Measurements from ENCODE around the gene CDK4. TPM values are rescaled to one million over a fixed set of nuclear protein-coding genes. Genes with fewer than 3 reads are reported as not detected.
"Not testable (repeated sequence)": the region's sequence is repeated elsewhere in the genome, so short reads cannot be mapped to it uniquely, and the experiment has no call there.

The CDK4 gene
- total and polyA plus RNA-seq, 4 donors = 62.9 to 142 (median 127) TPM

DNA sequence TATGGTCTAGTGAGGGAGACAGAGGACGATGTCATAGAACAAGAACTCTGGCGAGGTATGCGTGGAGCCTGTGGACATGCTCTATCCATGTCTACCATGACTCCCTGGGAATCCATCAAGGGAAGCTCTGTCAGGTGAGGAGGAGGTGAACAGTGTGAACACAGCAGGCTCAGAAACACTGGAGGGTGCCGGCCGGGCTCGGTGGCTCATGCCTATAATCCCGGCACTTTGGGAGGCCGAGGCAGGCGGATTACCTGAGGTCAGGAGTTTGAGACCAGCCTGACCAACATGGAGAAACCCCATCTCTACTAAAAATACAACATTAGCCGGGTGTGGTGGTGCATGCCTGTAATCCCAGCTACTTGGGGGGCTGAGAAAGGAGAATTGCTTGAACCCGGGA lies 22.5 kb upstream of the CDK4 start:
- not testable (repeated sequence) for H3K9me3 ChIP-seq (ENCODE audit: control insufficient read depth, insufficient read depth, low read length); DNase-seq (ENCODE audit: low read depth in 4 of 6, low spot score in 6 of 6); H3K27me3 ChIP-seq (ENCODE audit: control insufficient read depth, insufficient read depth, low read length); H3K36me3 ChIP-seq (ENCODE audit: control insufficient read depth, insufficient read depth, low read length); H3K4me3 ChIP-seq (ENCODE audit: low read depth, low read length); H3K27ac ChIP-seq (ENCODE audit: low read depth, low read length)
- H3K4me1 ChIP-seq (ENCODE audit: control insufficient read depth, insufficient read depth, low read length) = peaks cover 18% of the 10 kb centered on the region
- 83% methylated on average over 4 of the region's 11 CpGs for WGBS (ENCODE audit: insufficient coverage)

DNA sequence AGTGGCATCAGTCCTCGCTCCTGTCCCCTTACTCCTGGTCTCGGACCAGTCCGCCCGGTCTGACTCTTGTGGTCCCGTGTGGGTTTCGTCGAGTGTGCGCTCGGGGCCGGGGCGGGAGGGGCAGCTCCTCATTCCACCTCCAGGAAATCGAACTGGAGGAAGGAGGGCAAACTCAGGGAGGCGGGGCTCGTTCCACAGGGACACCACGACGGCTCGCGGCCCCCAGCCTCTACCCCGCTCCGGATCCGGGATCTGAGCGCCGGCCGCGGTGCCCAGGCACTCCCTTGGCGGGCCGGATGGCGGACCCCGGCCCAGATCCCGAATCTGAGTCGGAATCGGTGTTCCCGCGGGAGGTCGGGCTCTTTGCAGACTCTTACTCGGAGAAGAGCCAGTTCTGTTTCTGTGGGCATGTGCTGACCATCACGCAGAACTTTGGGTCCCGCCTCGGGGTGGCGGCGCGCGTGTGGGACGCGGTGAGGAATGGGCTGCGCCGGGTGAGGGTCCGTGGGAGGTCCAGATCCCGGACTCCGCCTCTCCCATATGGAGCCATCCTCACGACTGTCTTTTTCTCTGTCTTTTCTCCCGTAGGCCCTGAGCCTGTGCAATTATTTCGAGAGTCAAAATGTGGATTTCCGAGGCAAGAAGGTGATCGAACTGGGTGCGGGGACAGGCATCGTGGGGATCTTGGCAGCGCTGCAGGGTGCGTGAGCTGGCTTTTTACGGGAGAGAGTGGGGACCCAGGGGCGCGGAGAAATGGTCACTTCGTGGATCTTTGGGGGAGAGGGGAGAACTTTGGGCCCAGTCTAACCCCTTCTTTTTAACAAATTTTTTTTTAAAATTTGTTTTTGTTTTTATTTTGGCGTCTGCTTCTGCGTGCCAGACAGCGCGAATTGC lies 20.6 kb upstream of the CDK4 start, which contains the start of gene EEF1AKMT3:
EEF1AKMT3 (plus strand) TSS at position 186 of the 894 bp plus-strand sequence; CDS start at position 297, 111 bp downstream.
- Histone ChIP-seq H3K36me3 (ENCODE audit: control insufficient read depth, insufficient read depth, low read length) (peaks cover 12% of the 10 kb centered on the region), H3K27ac (ENCODE audit: low read depth, low read length) (peak within 1 kb of the TSS; percentile 94), H3K9me3 (ENCODE audit: control insufficient read depth, insufficient read depth, low read length) (no peaks in the 10 kb centered on the region), H3K4me3 (ENCODE audit: low read depth, low read length) (peak within 1 kb of the TSS; percentile 99), H3K4me1 (ENCODE audit: control insufficient read depth, insufficient read depth, low read length) (peaks cover 18% of the 10 kb centered on the region), H3K27me3 (ENCODE audit: control insufficient read depth, insufficient read depth, low read length) (peaks cover 4% of the 10 kb centered on the region)
- WGBS (ENCODE audit: insufficient coverage) = 0% methylated on average over 49 of the region's 67 CpGs
- DNase-seq (ENCODE audit: low read depth in 4 of 6, low spot score in 6 of 6) = peak in 2 of 6 donors; percentile 63 to 70

DNA sequence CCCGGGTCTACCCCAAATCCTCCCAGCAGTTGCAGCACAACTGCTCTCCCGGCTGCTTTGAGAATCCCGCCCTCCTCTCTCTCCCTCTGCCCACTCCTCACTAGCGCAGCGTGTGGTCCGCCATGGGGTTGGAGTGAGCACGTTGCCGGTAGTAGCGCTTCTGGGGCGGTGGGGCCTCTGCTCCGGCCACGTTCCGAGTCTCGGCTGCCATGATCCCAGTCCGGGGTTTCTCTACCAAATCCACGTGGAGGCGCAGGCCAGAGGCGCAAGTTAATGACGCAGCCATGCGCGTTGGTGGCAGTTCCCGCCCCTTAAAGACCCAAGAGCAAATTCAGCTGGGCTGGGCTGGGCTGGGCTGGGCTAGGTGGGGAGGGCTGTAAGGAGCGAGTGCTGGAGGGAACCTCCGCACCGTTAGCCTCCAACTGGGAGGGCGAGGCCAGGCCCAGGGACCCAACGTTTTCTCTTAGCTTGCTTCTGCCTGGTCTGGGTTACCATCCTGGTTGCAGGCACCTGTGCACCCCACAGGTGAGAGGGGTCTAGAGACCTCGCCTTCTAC lies 19.8 kb upstream of the CDK4 start, which contains the start of gene METTL1:
METTL1 (minus strand) TSS at position 233 of the 556 bp plus-strand sequence; CDS start at position 211, 22 bp downstream.
- H3K4me1 ChIP-seq (ENCODE audit: control insufficient read depth, insufficient read depth, low read length) = peaks cover 20% of the 10 kb centered on the region
- peak within 1 kb of the TSS; percentile 99 for H3K4me3 ChIP-seq (ENCODE audit: low read depth, low read length)
- H3K27ac ChIP-seq (ENCODE audit: low read depth, low read length) = peak within 1 kb of the TSS; percentile 94
- no peaks in the 10 kb centered on the region for H3K9me3 ChIP-seq (ENCODE audit: control insufficient read depth, insufficient read depth, low read length)
- peaks cover 12% of the 10 kb centered on the region for H3K36me3 ChIP-seq (ENCODE audit: control insufficient read depth, insufficient read depth, low read length)
- H3K27me3 ChIP-seq (ENCODE audit: control insufficient read depth, insufficient read depth, low read length) = peaks cover 11% of the 10 kb centered on the region
- peak; percentile 90 to 99 (median 96) for DNase-seq (ENCODE audit: low read depth in 4 of 6, low spot score in 6 of 6)
- 0% methylated on average over 26 of the region's 28 CpGs for WGBS (ENCODE audit: insufficient coverage)

DNA sequence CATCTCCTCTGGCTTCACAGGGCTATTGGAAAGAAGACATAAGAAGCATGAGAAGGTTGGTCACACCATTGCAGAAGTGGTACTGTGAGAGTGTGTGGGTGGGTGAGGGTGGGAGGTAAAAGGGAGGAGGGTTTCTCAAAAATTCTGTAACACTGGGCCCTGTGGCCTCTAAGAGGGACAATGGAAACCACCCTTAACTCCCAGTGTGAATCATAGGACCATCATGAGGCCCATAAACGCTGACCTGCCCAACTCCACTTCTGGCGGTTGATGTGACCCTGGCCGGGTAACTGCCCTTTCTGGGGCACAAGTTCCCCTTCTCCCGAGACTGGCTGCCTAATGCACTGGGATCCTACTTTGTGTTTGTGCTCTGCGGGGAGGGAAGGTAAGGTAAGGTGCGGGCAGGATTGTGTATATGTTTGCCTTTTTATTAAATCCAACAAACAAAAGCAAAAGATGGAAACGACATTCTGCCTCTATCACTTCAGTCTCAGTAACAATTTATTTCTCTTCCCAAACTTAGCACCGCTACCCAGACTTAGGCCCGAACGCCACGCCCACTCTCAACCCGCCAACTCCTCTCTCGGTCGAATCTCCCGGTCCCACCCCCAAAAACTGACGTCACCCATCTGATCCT lies 19.2 kb upstream of the CDK4 start:
- 0% methylated on average over 13 of the region's 16 CpGs for WGBS (ENCODE audit: insufficient coverage)
- Histone ChIP-seq H3K4me3 (ENCODE audit: low read depth, low read length) (peak overlapping the region; percentile 99), H3K36me3 (ENCODE audit: control insufficient read depth, insufficient read depth, low read length) (peaks cover 12% of the 10 kb centered on the region), H3K4me1 (ENCODE audit: control insufficient read depth, insufficient read depth, low read length) (peaks cover 26% of the 10 kb centered on the region), H3K9me3 (ENCODE audit: control insufficient read depth, insufficient read depth, low read length) (no peaks in the 10 kb centered on the region), H3K27ac (ENCODE audit: low read depth, low read length) (peak overlapping the region; percentile 94), H3K27me3 (ENCODE audit: control insufficient read depth, insufficient read depth, low read length) (peaks cover 17% of the 10 kb centered on the region)
- peak in 5 of 6 donors; percentile 76 to 97 (median 85) for DNase-seq (ENCODE audit: low read depth in 4 of 6, low spot score in 6 of 6)

DNA sequence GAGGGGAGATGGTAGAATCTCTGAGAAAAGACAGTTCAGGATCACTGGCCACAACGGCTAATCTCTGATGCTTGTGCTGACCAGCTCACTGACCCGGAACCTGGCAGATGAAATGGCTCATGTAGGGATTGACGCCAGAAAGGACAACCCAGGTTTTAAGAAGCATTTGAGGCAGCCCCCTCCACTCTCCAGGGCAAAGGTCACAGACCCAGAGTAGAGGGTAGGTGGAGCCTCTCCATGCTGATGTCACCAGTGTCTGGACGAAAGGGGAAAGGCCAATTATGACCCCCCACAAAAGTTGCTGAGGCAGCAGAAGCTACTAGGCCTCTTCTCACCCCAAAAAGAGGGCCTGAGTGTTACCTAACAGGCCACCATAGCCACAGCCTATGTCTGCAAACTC lies 18.6 kb upstream of the CDK4 start:
- H3K27me3 ChIP-seq (ENCODE audit: control insufficient read depth, insufficient read depth, low read length) = peaks cover 23% of the 10 kb centered on the region
- H3K27ac ChIP-seq (ENCODE audit: low read depth, low read length) = no peak overlapping the region
- H3K36me3 ChIP-seq (ENCODE audit: control insufficient read depth, insufficient read depth, low read length) = peaks cover 11% of the 10 kb centered on the region
- H3K4me3 ChIP-seq (ENCODE audit: low read depth, low read length) = no peak overlapping the region
- no peaks in the 10 kb centered on the region for H3K9me3 ChIP-seq (ENCODE audit: control insufficient read depth, insufficient read depth, low read length)
- H3K4me1 ChIP-seq (ENCODE audit: control insufficient read depth, insufficient read depth, low read length) = peaks cover 32% of the 10 kb centered on the region
- 77% methylated on average over 3 of the region's 4 CpGs for WGBS (ENCODE audit: insufficient coverage)
- DNase-seq (ENCODE audit: low read depth in 4 of 6, low spot score in 6 of 6) = no peak

DNA sequence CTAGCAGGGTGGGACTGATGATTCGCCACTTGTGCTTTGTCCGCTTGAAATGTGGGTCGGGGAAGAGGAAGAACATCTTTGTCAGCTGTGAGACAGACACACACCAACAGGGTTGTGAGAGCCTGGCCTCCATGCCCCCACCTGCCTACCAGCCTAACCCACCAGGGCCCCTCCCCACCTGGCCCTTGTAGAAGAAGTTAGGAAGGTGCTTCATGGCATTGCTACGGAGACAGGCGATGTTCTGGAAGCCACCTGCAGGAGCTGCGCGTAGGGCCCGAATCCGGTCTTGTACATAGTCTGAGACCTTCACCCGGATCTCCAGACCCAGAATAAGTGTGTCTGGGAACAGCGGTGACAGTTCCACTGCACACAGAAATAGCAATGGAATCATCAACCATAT lies 17.5 kb upstream of the CDK4 start:
- Histone ChIP-seq H3K36me3 (ENCODE audit: control insufficient read depth, insufficient read depth, low read length) (peaks cover 7% of the 10 kb centered on the region), H3K4me1 (ENCODE audit: control insufficient read depth, insufficient read depth, low read length) (peaks cover 44% of the 10 kb centered on the region), H3K4me3 (ENCODE audit: low read depth, low read length) (no peak overlapping the region), H3K27ac (ENCODE audit: low read depth, low read length) (no peak overlapping the region), H3K9me3 (ENCODE audit: control insufficient read depth, insufficient read depth, low read length) (no peaks in the 10 kb centered on the region), H3K27me3 (ENCODE audit: control insufficient read depth, insufficient read depth, low read length) (peaks cover 34% of the 10 kb centered on the region)
- DNase-seq (ENCODE audit: low read depth in 4 of 6, low spot score in 6 of 6) = no peak
- WGBS (ENCODE audit: insufficient coverage) = 97% methylated on average over 8 of the region's 11 CpGs

DNA sequence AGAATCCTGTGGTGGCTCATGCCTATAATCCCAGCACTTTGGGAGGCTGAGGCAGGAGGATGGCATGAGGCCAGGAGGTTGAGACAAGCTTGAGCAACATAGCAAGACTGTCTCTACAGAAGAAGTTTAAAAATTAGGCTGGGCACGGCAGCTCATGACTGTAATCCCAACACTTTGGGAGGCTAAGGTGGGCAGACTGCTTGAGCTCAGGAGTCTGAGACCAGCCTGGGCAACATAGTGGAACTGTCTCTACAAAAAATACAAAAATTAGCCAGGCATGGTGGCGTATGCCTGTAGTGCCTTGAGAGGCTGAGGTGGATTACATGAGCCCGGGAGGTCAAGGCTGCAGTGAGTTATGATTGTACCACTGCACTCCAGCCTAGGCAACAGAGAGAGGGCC lies 15.8 kb upstream of the CDK4 start:
- WGBS (ENCODE audit: insufficient coverage) = 100% methylated on average over 2 of the region's 3 CpGs
- no peak overlapping the region for H3K4me3 ChIP-seq (ENCODE audit: low read depth, low read length)

DNA sequence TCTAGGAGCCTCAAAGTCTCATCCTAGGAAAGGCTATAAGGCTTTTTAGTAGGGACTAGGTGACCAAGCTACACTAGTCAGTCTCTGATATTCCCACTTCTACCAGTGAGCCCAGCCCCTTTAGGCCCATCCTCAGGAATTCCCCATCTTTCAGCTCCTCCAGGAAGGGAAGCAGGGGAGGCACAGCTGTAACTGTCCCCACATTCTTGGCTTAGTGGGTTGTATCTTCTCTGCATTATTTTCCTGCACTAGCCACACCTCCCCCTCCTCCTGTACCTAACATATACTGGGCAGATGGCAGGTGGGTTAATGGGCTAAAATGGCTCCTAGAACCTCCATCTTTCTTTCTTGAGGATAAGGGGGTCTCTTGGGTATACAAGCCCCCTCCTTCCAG lies 15.2 kb upstream of the CDK4 start:
- H3K4me3 ChIP-seq (ENCODE audit: low read depth, low read length) = no peak overlapping the region
- peaks cover 53% of the 10 kb centered on the region for H3K27me3 ChIP-seq (ENCODE audit: control insufficient read depth, insufficient read depth, low read length)
- no peaks in the 10 kb centered on the region for H3K9me3 ChIP-seq (ENCODE audit: control insufficient read depth, insufficient read depth, low read length)
- no peak overlapping the region for H3K27ac ChIP-seq (ENCODE audit: low read depth, low read length)
- H3K4me1 ChIP-seq (ENCODE audit: control insufficient read depth, insufficient read depth, low read length) = peaks cover 35% of the 10 kb centered on the region
- H3K36me3 ChIP-seq (ENCODE audit: control insufficient read depth, insufficient read depth, low read length) = peaks cover 7% of the 10 kb centered on the region
- no peak for DNase-seq (ENCODE audit: low read depth in 4 of 6, low spot score in 6 of 6)

More for the DNA sequence above, 15.8 kb upstream of the CDK4 start:
- peaks cover 38% of the 10 kb centered on the region for H3K4me1 ChIP-seq (ENCODE audit: control insufficient read depth, insufficient read depth, low read length)
- no peaks in the 10 kb centered on the region for H3K9me3 ChIP-seq (ENCODE audit: control insufficient read depth, insufficient read depth, low read length)
- no peak for DNase-seq (ENCODE audit: low read depth in 4 of 6, low spot score in 6 of 6)
- H3K27me3 ChIP-seq (ENCODE audit: control insufficient read depth, insufficient read depth, low read length) = peaks cover 51% of the 10 kb centered on the region
- no peak overlapping the region for H3K27ac ChIP-seq (ENCODE audit: low read depth, low read length)
- peaks cover 7% of the 10 kb centered on the region for H3K36me3 ChIP-seq (ENCODE audit: control insufficient read depth, insufficient read depth, low read length)

DNA sequence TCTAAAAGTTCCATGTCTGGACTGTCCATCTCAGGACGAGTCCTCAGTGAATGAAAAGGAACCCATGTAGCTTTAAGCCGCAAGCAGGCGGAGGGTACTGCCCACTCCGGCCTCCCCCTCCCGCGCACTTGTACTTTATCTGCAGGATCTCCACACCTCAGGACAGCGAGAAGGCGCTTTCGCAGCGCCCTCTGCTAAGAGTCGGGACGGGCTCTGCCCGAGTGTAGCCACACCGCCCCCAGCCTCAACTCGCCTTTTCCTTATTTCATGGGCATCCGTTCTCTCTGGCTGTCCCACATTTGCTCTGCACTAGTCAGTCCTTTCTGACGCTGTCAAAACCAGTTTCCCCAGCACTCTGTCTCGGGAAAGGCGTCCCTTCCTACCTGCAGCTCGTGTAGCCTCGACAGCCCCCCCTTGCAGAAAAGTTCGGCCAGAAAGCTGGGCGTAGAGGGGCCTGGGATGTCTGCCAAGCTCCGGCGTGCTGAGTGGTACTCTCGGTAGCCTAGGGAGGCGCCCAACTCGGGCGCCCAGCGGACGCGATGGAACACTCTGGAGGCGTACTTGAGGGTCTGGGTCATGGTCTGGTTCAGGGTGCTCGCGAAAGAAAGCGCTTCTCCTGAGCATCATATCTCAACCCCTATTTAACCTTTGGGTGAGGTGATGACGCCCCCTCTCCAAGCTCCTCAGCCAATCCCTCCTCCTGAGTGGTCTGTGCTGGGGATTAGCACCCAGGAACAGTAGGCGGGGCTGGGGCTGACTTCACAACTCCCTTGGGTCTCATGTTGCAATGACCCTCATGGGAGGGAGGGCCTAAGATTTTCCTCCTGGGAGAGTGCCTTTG lies 14.6 kb upstream of the CDK4 start, which contains the start of gene CYP27B1:
CYP27B1 (minus strand) TSS at position 615 of the 841 bp plus-strand sequence; CDS start at position 578, 37 bp downstream.
- H3K4me3 ChIP-seq (ENCODE audit: low read depth, low read length) = no peak within 1 kb of the TSS
- 1% methylated on average over 33 of the region's 38 CpGs for WGBS (ENCODE audit: insufficient coverage)
- no peak for DNase-seq (ENCODE audit: low read depth in 4 of 6, low spot score in 6 of 6)

More for the DNA sequence above, 14.6 kb upstream of the CDK4 start, which contains the start of gene CYP27B1:
- no peak within 1 kb of the TSS for H3K27ac ChIP-seq (ENCODE audit: low read depth, low read length)
- no peaks in the 10 kb centered on the region for H3K9me3 ChIP-seq (ENCODE audit: control insufficient read depth, insufficient read depth, low read length)
- H3K4me1 ChIP-seq (ENCODE audit: control insufficient read depth, insufficient read depth, low read length) = peaks cover 33% of the 10 kb centered on the region
- H3K27me3 ChIP-seq (ENCODE audit: control insufficient read depth, insufficient read depth, low read length) = peaks cover 53% of the 10 kb centered on the region
- H3K36me3 ChIP-seq (ENCODE audit: control insufficient read depth, insufficient read depth, low read length) = peaks cover 10% of the 10 kb centered on the region

Measured in spinal cord (tissue), 10 donors.